HG03196 (cell line): Measurements from ENCODE around the gene ADGRL4.
"Not testable (repeated sequence)": the region's sequence is repeated elsewhere in the genome, so short reads cannot be mapped to it uniquely, and the experiment has no call there.

Experiments used
- ATAC-seq: cut with Tn5 transposase; IDR thresholded peaks from one replicate; pipeline ENCODE4 v1.9.1; 2021; ENCODE audit not compliant: unreplicated experiment

ADGRL4 gene

GRCh38 chr1:79006564-79006963 is at the start of gene ADGRL4:
Gene ADGRL4, minus strand, starts transcription at chr1:79006730. Its CDS starts 76 bp downstream, at chr1:79006654.
- no peak for ATAC-seq

GRCh38 chr1:79055856-79056255 is 49.3 kb upstream of the ADGRL4 start:
- no peak for ATAC-seq

- ATAC-seq = peak; percentile 99
Observed at GRCh38 chr1:79052829-79053449, 46.4 kb upstream of the ADGRL4 start.

- no peak for ATAC-seq
Observed at GRCh38 chr1:79044974-79045650, 38.6 kb upstream of the ADGRL4 start.

GRCh38 chr1:79043506-79043905 is 37.0 kb upstream of the ADGRL4 start:
- no peak for ATAC-seq

- no peak for ATAC-seq
Observed at GRCh38 chr1:79042539-79042938, 36.0 kb upstream of the ADGRL4 start.

- peak; percentile 61 for ATAC-seq
Observed at GRCh38 chr1:79042117-79042516, 35.6 kb upstream of the ADGRL4 start.

- no peak for ATAC-seq
Observed at GRCh38 chr1:79041666-79042065, 35.1 kb upstream of the ADGRL4 start.

- peak; percentile 87 for ATAC-seq
Observed at GRCh38 chr1:79040424-79041082, 34.0 kb upstream of the ADGRL4 start.

GRCh38 chr1:79037085-79037484 is 30.6 kb upstream of the ADGRL4 start:
- no peak for ATAC-seq

- ATAC-seq = no peak
Observed at GRCh38 chr1:79012500-79012899, 6.0 kb upstream of the ADGRL4 start.

- no peak for ATAC-seq
Observed at GRCh38 chr1:79010589-79010988, 4.1 kb upstream of the ADGRL4 start.

GRCh38 chr1:79005945-79006344 is 585 bp downstream of the ADGRL4 start:
- no peak for ATAC-seq

- ATAC-seq = no peak
Observed at GRCh38 chr1:79004916-79005315, 1.6 kb downstream of the ADGRL4 start.

GRCh38 chr1:78996791-78997190 is 9.7 kb downstream of the ADGRL4 start:
- ATAC-seq = no peak

GRCh38 chr1:78987042-78987441 is 19.5 kb downstream of the ADGRL4 start:
- ATAC-seq = no peak

- no peak for ATAC-seq
Observed at GRCh38 chr1:78980511-78980910, 26.0 kb downstream of the ADGRL4 start.

- ATAC-seq = no peak
Observed at GRCh38 chr1:78972723-78973122, 33.8 kb downstream of the ADGRL4 start.

- ATAC-seq = not testable (repeated sequence)
Observed at GRCh38 chr1:78967091-78967490, 39.4 kb downstream of the ADGRL4 start.

GRCh38 chr1:78958711-78959110 is 47.8 kb downstream of the ADGRL4 start:
- ATAC-seq = no peak

GRCh38 chr1:78950826-78951225 is 55.7 kb downstream of the ADGRL4 start:
- ATAC-seq = no peak

GRCh38 chr1:78949227-78949626 is 57.3 kb downstream of the ADGRL4 start:
- ATAC-seq = no peak
